LHCN-M2 (cell line): ENCODE results near the gene TPM4. TPM values are rescaled to one million over a fixed set of nuclear protein-coding genes. Genes with fewer than 3 reads are reported as not detected.

ENCODE experiments used
- DNase-seq: peaks from one replicate; pipeline ENCODE4 v3.0.0-alpha.2; 2012; ENCODE audit warnings: low read depth
- total RNA-seq: library from RNA; depleted of rRNA; stranded (reverse); fragments of >200 nt; gene quantifications from 2 replicates; pipeline ENCODE4 v1.2.3, GENCODE V29; 2014

Gene TPM4
- total RNA-seq, 1 experiment from 2014 or later: 1,271 TPM

GRCh38 chr19:16041299-16041990 lies 34.9 kb upstream of the TPM4 start:
- peak; percentile 71 for DNase-seq

DNA sequence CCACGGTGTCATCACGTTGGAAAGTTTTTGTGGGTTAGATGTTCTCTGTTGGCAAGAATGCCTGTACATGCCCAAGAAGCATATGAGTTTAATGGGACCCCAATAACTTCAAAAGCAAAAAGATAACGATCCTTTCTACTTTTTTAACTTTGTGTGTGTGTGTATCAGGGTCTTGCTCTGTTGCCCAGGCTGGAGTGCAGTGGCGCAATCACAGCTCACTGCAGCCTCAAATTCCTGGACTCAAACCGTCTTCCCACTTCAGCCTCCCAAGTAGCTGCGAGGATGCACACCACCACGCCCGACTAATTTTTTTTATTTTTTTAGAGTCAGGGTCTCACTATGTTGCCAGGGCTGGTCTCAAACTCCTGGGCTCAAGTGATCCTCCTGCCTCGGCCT lies 34.3 kb upstream of the TPM4 start:
- DNase-seq: no peak

DNA sequence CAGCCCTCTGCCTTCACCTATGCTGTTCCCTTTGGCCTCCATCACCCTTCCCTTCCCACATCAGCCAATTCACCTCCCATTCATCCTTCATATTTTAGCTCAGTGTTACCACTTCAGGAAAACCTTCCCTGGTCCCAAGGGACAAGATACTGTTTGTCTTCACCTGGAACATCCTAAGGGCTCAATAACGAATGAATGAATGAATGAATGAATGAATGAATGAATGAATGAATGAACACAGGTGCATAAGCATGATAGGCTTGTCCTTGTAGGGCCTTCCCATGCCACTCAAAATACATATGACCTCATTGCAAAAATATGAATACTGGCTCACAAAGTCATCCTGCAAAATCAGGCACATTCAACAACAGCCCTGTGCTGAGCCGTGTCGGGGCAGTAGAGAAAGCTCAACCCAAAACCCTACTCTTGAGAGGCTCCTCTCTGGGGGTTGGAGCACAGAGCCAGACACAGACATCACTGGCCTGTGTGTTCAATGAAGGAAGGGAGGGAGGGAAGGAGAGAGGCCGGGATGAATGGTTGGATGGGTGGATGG lies 33.7 kb upstream of the TPM4 start:
- no peak for DNase-seq

- DNase-seq: no peak
Measured at GRCh38 chr19:16043156-16043757, 33.0 kb upstream of the TPM4 start.

GRCh38 chr19:16044746-16045145 lies 31.5 kb upstream of the TPM4 start:
- DNase-seq: no peak

DNA sequence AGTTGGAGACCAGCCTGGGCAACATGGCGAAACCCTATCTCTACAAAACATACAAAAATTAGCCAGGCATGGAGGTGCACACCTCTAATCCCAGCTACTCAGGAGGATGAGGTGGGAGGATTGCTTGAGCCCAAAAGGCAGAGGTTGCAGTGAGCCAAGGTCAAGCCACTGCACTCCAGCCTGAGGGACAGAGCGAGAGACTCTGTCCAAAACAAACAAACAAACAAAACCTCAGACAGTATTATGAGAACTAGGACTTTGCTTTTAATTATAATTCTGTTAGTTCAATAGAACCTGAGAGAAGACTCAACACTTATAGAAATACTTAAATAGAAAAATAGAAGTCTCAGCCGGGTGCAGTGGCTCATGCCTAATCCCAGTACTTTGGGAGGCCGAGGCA lies 31.1 kb upstream of the TPM4 start:
- no peak for DNase-seq

DNA sequence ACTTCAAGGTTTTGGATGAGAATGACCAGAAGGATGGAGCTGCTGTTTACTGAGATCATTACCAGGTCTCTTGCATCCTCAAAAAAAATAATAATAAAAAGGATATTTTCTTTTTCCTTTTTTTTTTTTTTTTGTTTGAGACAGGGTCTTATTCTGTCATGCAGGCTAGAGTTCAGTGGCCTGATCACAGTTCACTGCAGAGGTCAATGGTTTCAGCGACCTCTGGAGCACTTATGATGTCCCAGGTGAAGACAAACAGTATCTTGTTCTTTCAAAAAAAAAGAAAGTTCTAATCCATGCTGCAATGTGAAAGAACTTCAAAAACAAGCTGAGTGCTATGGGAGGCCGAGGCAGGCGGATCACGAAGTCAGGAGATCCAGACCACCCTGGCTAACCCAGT lies 30.4 kb upstream of the TPM4 start:
- no peak for DNase-seq

DNA sequence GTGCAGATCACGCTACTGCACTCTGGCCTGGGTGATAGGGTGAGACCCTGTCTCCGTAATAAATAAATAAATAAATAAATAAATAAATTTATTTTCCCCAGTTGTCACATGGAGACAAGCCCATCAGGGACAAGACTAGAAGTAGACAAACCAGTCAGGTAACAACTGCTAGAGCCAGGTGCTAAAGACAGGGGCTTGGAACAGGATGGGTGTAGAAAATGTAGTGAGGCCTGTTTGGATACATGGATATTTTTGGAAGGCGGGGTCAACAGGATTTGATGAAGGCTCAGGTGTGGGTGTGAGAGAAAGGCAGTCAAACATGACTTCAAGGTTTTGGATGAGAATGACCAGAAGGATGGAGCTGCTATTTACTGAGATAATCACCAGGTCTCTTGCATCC lies 27.7 kb upstream of the TPM4 start:
- no peak for DNase-seq

- peak; percentile 41 for DNase-seq
Measured at GRCh38 chr19:16051254-16052025, 24.9 kb upstream of the TPM4 start.

DNA sequence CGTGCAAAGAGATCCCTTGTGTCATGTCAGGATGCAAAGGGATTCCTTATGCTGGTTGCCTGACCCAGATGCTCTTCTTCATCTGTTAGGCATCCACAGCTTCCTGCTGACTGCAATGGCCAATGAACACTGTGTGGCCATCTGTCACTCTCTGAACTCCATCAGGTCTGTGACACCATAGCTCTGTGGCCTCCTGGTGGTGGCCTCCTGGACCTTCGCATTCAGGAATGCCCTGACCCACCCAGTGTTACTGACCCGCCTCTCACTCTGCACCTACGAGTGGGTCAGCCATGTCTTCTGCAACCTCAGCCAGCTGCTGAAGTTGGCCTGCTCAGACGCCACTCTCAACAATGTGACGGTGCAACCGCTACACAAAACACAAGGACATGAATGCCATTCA lies 23.9 kb upstream of the TPM4 start:
- DNase-seq: no peak

DNA sequence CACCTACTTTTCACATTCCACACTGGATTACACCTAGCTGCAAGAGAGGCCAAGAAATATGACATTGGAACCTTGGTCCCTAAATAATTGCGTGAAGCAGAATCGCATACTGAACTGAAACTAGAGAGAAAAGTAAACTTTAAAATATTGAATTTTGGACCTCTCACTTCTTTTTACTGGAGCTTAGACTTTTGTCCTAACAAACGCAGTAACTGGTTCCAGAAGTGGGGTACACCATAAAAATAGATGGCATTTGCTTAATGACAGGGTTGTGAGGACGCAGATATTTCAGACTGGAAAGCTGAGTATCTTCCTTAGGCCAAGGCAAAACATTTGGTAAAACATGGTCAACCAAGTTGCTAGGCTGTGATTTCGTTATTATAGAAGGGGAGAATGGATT lies 19.2 kb upstream of the TPM4 start:
- no peak for DNase-seq

DNA sequence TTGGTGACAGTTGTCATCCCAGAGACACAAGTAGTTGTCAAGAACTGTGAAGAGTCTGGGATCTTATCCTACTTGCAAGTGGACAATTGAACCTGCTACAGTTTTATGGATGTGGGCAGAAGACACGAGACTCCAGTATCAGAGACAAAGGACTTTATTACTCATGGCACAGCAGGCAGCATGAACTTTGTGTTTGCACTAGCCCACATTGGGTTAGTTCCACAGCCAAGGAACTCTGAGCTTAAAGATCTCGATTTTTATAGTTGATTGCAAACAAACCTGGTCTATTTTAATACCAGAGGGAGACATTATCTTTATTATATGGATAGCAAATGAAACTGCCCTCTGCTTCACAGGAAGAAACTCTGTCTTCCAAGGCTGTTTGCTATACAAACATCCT lies 16.0 kb upstream of the TPM4 start:
- DNase-seq: no peak

- DNase-seq: no peak
Measured at GRCh38 chr19:16061943-16062342, 14.4 kb upstream of the TPM4 start.

GRCh38 chr19:16062789-16063188 lies 13.5 kb upstream of the TPM4 start:
- DNase-seq: no peak

DNA sequence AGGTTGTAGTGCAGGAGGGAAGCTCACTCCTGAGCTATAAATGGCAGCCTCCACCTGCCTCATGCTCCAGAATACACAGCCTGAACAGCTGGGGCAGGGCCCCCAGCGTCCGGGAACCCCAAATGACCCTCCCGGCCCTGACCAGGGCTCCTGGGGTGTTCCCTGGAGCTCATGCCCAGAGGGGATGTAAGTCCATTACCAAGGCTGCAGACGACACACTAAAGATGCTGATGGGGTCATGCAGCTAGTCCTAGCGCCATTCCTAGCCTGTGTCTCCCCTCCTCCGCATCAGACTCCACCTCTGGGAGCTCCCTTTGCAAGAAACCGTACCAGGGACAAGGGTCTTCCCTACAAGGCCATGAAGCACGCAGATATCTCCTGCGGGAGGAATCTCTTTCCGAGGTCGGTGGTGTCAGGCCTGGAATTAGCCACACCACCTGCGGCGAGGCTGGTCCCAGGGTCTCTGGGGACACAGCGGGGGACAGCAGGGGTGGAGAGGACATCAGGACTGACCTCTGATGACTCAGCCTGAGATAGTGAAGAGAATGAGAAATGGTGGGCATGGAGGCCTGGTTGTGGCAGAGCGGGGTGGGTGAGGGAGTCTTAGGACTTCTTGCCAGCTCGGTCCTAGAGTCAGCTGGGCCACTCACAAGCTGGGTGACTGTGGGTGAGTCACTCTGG lies 11.9 kb upstream of the TPM4 start:
- DNase-seq: no peak

DNA sequence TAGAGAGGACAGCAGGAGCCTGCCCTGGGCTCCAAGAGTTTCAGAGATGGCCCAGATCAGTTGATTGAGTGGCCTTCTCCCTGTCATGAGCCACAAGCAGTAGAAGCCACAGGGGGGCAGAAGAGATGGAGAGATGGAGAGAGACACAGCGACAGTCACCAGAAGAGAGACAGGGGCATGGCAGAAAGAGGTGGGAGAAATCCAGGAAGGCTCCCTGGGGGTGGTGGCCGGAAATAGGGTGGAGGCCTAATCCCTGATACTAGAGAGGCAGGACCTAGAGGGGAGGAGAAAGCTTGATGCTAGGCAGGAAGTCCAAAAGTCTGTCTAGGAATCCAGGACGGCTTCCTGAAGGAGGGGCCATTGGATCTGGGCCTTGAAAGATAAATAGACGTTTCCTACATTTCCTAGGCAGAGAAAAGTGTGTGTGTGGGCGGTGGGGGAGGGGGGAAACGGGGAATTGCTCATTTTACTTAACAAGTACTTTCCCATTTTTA lies 9.6 kb upstream of the TPM4 start:
- DNase-seq: peak; percentile 56

GRCh38 chr19:16067205-16067938 lies 8.9 kb upstream of the TPM4 start:
- no peak for DNase-seq

DNA sequence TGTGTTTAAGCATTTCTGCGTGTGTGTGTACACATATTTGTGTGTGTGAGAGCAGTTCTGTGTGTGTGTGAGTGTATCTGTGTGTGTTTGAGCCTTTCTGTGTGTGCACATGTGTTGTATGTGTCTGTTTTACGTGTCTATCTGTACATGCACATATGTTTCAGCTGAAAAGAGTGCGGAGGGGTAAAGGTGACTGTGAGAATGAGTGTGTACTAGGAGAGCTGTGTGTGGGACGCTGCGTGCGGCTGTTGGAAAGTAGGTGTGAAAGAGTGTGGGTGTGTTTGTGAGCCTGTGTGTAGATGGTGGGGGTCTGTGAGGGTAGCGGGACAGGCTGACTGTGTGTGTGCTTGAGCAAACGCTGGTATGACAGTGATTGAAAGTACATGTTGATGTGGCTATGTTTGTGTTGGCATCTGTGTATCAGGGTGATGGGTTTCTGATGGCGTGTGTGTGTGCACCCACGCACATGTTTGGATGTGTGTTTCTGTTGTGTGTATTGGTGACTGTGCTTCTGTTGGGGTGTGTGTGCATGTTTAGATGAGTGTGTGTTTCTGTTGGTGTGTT lies 7.5 kb upstream of the TPM4 start:
- DNase-seq: no peak

DNA sequence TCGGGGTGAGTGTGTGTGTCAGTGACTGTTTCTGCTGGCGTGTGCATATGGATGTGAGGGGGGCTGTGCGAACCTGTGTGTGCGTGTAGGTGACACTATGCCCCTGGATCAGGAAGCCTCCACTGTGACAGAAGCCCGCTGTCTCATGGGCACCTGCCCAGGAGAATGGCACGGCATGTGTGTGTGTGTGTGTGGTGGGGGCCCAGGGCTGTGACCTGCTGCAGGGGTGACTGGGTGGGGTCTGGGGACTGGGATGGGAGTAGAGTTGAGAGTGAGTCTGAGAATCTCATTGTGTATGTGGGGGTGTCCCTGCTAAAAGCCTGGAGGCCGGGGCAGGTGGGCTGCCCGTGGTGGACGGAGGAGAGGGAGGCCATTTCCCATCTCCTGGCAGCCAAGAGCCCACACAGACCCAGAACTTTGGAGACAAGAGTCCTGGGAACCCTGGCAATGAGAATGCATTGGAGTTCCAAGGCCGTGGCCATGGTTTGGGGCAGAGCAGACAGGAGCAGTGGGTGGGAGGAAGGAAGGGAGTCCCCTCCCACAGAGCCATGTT lies 6.4 kb upstream of the TPM4 start:
- DNase-seq: no peak

DNA sequence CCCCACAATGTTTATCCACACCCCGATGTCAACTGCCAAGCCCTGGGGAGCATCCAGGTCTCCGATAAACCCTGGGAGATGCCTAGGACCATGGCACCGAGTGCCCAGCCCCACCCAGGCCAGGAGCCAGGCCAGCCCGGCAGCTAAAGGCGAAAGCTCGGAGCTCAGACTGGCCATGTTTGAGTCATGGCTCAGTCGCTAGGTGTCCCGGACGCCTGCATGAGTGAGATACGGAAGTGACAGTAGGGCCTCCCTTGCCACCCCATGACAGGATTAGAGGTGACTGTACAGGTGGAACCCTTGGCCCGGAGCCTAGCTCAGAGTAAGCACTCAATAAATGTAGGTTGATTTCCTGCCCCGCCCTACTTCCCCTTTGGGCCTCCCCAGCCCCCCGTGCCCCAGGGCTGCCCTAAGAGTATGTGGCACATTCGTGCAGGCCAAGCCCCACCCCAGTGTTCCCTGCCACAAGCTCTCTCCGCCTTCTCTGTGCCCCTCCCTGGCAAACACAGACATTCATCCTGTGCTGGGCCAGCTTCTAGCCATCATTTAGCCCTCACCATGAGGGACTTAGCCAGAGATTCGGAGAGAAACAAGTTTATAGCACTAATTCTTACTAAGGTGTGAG lies 5.8 kb upstream of the TPM4 start:
- DNase-seq: no peak
